ENCODE results near the gene APPL2.

Gene APPL2

GRCh38 chr12:105240228-105240627 is 4.3 kb upstream of the APPL2 start:
- Histone ChIP-seq H3K27me3 (ENCODE audit: control insufficient read depth, low read length) (no peaks in the 10 kb centered on the region), H3K9me2 (replicated peaks; ENCODE audit: control insufficient read depth, low read length) (no peaks in the 10 kb centered on the region), H3K4me3 (ENCODE audit: low read length) (peak overlapping the region; percentile 19), H3K79me2 (ENCODE audit: control insufficient read depth, low read length) (peaks cover 4% of the 10 kb centered on the region), H3K4me1 (ENCODE audit: control insufficient read depth, low read length) (peaks cover 25% of the 10 kb centered on the region), H3F3A (ENCODE audit: control insufficient read depth, insufficient read depth) (no peaks in the 10 kb centered on the region; the same call in 1 of the 2 replicates), H3K27ac (ENCODE audit: low read depth, low read length) (peak overlapping the region; percentile 16), H3K4me2 (ENCODE audit: low read length) (peak overlapping the region; percentile 45), H3K9me3 (ENCODE audit: control insufficient read depth, insufficient read depth, low read length) (no peaks in the 10 kb centered on the region), H3K36me3 (ENCODE audit: control insufficient read depth, low read length) (no peaks in the 10 kb centered on the region), H4K20me1 (ENCODE audit: control insufficient read depth, insufficient read depth, low read depth, low read length) (no peaks in the 10 kb centered on the region)
- TF ChIP-seq CTCF (IDR thresholded peaks at IDR 0.05; ENCODE audit: low read depth, low read length, poor library complexity, severe bottlenecking) = no peak
- no peak for TF ChIP-seq EZH2phosphoT487 (IDR thresholded peaks at IDR 0.05; ENCODE audit: borderline replicate concordance, low read length)

GRCh38 chr12:105239304-105239703 is 3.3 kb upstream of the APPL2 start:
- peaks cover 34% of the 10 kb centered on the region for H3K4me1 ChIP-seq (ENCODE audit: control insufficient read depth, low read length)
- no peak overlapping the region for H3K27ac ChIP-seq (ENCODE audit: low read depth, low read length)
- H3K9me3 ChIP-seq (ENCODE audit: control insufficient read depth, insufficient read depth, low read length) = no peaks in the 10 kb centered on the region
- no peak overlapping the region for H3K4me2 ChIP-seq (ENCODE audit: low read length)
- H3K4me3 ChIP-seq (ENCODE audit: low read length) = no peak overlapping the region
- no peaks in the 10 kb centered on the region for H3K27me3 ChIP-seq (ENCODE audit: control insufficient read depth, low read length)
- H3K79me2 ChIP-seq (ENCODE audit: control insufficient read depth, low read length) = peaks cover 13% of the 10 kb centered on the region
- no peaks in the 10 kb centered on the region for H4K20me1 ChIP-seq (ENCODE audit: control insufficient read depth, insufficient read depth, low read depth, low read length)
- TF ChIP-seq CTCF (IDR thresholded peaks at IDR 0.05; ENCODE audit: low read depth, low read length, poor library complexity, severe bottlenecking) = no peak
- TF ChIP-seq EZH2phosphoT487 (IDR thresholded peaks at IDR 0.05; ENCODE audit: borderline replicate concordance, low read length) = no peak
- H3F3A ChIP-seq (ENCODE audit: control insufficient read depth, insufficient read depth) = no peaks in the 10 kb centered on the region; the same call in 1 of the 2 replicates
- no peaks in the 10 kb centered on the region for H3K9me2 ChIP-seq (replicated peaks; ENCODE audit: control insufficient read depth, low read length)
- no peaks in the 10 kb centered on the region for H3K36me3 ChIP-seq (ENCODE audit: control insufficient read depth, low read length)

- Histone ChIP-seq H3K27ac (ENCODE audit: low read depth, low read length) (no peak overlapping the region), H4K20me1 (ENCODE audit: control insufficient read depth, insufficient read depth, low read depth, low read length) (no peaks in the 10 kb centered on the region), H3K9me2 (replicated peaks; ENCODE audit: control insufficient read depth, low read length) (no peaks in the 10 kb centered on the region), H3K36me3 (ENCODE audit: control insufficient read depth, low read length) (no peaks in the 10 kb centered on the region), H3K79me2 (ENCODE audit: control insufficient read depth, low read length) (peaks cover 27% of the 10 kb centered on the region), H3K4me1 (ENCODE audit: control insufficient read depth, low read length) (peaks cover 50% of the 10 kb centered on the region), H3K9me3 (ENCODE audit: control insufficient read depth, insufficient read depth, low read length) (no peaks in the 10 kb centered on the region), H3K4me3 (ENCODE audit: low read length) (no peak overlapping the region), H3F3A (ENCODE audit: control insufficient read depth, insufficient read depth) (no peaks in the 10 kb centered on the region; the same call in 1 of the 2 replicates), H3K27me3 (ENCODE audit: control insufficient read depth, low read length) (no peaks in the 10 kb centered on the region), H3K4me2 (ENCODE audit: low read length) (no peak overlapping the region)
- TF ChIP-seq CTCF (IDR thresholded peaks at IDR 0.05; ENCODE audit: low read depth, low read length, poor library complexity, severe bottlenecking) (no peak), EZH2phosphoT487 (IDR thresholded peaks at IDR 0.05; ENCODE audit: borderline replicate concordance, low read length) (no peak)
Measured at GRCh38 chr12:105237666-105238065, 1.7 kb upstream of the APPL2 start.

All from DOHH2 (cell line).